ENCODE results near the gene USP22. TPM values are rescaled to one million over a fixed set of nuclear protein-coding genes. Genes with fewer than 3 reads are reported as not detected.

USP22 gene
- total and polyA plus RNA-seq, 2 donors (not counting 3 experiments of a cell fraction or from before 2014, with no cell fraction given), result 204 to 260 TPM

- Histone ChIP-seq H3K4me3 (replicated peaks in 1 of 3; ENCODE audit: insufficient read depth in 1 of 3, low read depth in 1 of 3, low read length in 3 of 3) (no peak overlapping the region), H3K9me3 (replicated peaks; ENCODE audit: control insufficient read depth, insufficient read depth, low read length) (no peaks in the 10 kb centered on the region), H3K36me3 (ENCODE audit: control insufficient read depth in 2 of 2, extremely low read depth in 1 of 2, insufficient read depth in 2 of 2, low read length in 2 of 2) (peaks cover 22 to 52% of the 10 kb centered on the region in 2 experiments), H3K9me1 (replicated peaks; ENCODE audit: control insufficient read depth, extremely low read depth, insufficient read depth, low read length) (no peaks in the 10 kb centered on the region), H2AFZ (ENCODE audit: low read depth, low read length) (no peak overlapping the region), H3K27me3 (ENCODE audit: control insufficient read depth in 2 of 2, insufficient read depth in 2 of 2, low read length in 2 of 2) (no peaks in the 10 kb centered on the region), H4K20me1 (replicated peaks; ENCODE audit: control insufficient read depth, extremely low read depth, insufficient read depth, low read length) (peaks cover 20% of the 10 kb centered on the region), H3K79me2 (ENCODE audit: control insufficient read depth, insufficient read depth, low read length) (peaks cover 99% of the 10 kb centered on the region), H3K27ac (ENCODE audit: insufficient read depth, low read depth, low read length) (no peak overlapping the region), H3K9ac (replicated peaks; ENCODE audit: extremely low read depth, insufficient read depth, low read length) (no peak overlapping the region), H3K4me2 (ENCODE audit: insufficient read depth, low read length) (no peak overlapping the region), H3K4me1 (ENCODE audit: control insufficient read depth, extremely low read depth, insufficient read depth, low read length) (no peaks in the 10 kb centered on the region)
- intact Hi-C loops (cut with micrococcal nuclease), result no loop called here
- POLR2A ChIA-PET, result no interaction called here
- FAIRE-seq (no peak), DNase-seq (ENCODE audit: low read depth, low spot score) (no peak)
- dilution Hi-C loops (cut with MboI; ENCODE audit: extremely low pct_ligation_motif_present, low sequenced_read_pairs), result no loop called here
- TF ChIP-seq JUN (IDR thresholded peaks at IDR 0.05; ENCODE audit: borderline replicate concordance, insufficient read depth, insufficient read length, low read depth) (no peak), MYC (IDR thresholded peaks at IDR 0.05; ENCODE audit: low read depth, low read length) (no peak), EZH2 (IDR thresholded peaks at IDR 0.05; ENCODE audit: borderline replicate concordance, low read depth, low read length, severe bottlenecking) (no peak), GATA2 (IDR thresholded peaks at IDR 0.05; ENCODE audit: insufficient read depth, insufficient read length, low read depth, low read length) (no peak), FOS (IDR thresholded peaks at IDR 0.05; ENCODE audit: borderline replicate concordance, insufficient read depth, low read length) (no peak), POLR2AphosphoS5 (IDR thresholded peaks at IDR 0.05; ENCODE audit: insufficient read depth, low read depth, low read length) (no peak), POLR2A (IDR thresholded peaks at IDR 0.05; ENCODE audit: low read depth, low read length) (no peak)
- TF ChIP-seq, protein P1, sequence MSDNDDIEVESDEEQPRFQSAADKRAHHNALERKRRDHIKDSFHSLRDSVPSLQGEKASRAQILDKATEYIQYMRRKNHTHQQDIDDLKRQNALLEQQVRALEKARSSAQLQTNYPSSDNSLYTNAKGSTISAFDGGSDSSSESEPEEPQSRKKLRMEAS (IDR thresholded peaks at IDR 0.05; ENCODE audit: insufficient read depth, insufficient read length), result no peak
- TF ChIP-seq, protein P2, sequence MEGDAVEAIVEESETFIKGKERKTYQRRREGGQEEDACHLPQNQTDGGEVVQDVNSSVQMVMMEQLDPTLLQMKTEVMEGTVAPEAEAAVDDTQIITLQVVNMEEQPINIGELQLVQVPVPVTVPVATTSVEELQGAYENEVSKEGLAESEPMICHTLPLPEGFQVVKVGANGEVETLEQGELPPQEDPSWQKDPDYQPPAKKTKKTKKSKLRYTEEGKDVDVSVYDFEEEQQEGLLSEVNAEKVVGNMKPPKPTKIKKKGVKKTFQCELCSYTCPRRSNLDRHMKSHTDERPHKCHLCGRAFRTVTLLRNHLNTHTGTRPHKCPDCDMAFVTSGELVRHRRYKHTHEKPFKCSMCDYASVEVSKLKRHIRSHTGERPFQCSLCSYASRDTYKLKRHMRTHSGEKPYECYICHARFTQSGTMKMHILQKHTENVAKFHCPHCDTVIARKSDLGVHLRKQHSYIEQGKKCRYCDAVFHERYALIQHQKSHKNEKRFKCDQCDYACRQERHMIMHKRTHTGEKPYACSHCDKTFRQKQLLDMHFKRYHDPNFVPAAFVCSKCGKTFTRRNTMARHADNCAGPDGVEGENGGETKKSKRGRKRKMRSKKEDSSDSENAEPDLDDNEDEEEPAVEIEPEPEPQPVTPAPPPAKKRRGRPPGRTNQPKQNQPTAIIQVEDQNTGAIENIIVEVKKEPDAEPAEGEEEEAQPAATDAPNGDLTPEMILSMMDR (IDR thresholded peaks at IDR 0.05; ENCODE audit: extremely low read depth in 1 of 2, insufficient read depth in 1 of 2, low read depth in 1 of 2, low read length in 2 of 2), result no peak
- CTCF ChIA-PET, result interaction anchor here (0.9 kb wide), 1 partner anchor 20 kb away, joined by 4 read pairs; no protein-coding TSS in a partner anchor
- no TSS peak for BruUV-seq (replicated peaks)
These were observed 18.8 kb downstream of the USP22 start for GRCh38 chr17:21024024-21024423.
